Neural progenitor cell (in vitro differentiated cells): ENCODE results near the gene ZMYND11.
"Not testable (repeated sequence)": the region's sequence is repeated elsewhere in the genome, so short reads cannot be mapped to it uniquely, and the experiment has no call there.

Experiments
- CTCF ChIP-seq: fragments of 200-600 bp; sonication (generic); IDR thresholded peaks from 2 replicates; pipeline ENCODE4 v1.5.1; 2017; ENCODE audit warnings: antibody characterized with exemption, mild to moderate bottlenecking
- EZH2 ChIP-seq: fragments of 200-600 bp; sonication (generic); IDR thresholded peaks from 2 replicates; pipeline ENCODE4 v1.6.1; 2017; ENCODE audit warnings: antibody characterized with exemption, mild to moderate bottlenecking, moderate library complexity
- EZH2phosphoT487 ChIP-seq: fragments of 200-600 bp; sonication (generic); IDR thresholded peaks from 2 replicates; pipeline ENCODE4 v1.6.1; 2017; ENCODE audit warnings: antibody characterized with exemption

- TF ChIP-seq CTCF, EZH2phosphoT487, EZH2: not testable (repeated sequence)
Observed at GRCh38 chr10:300580-300979, 165.3 kb downstream of the ZMYND11 start.
